Measurements from ENCODE around the gene DACT2.

DNA sequence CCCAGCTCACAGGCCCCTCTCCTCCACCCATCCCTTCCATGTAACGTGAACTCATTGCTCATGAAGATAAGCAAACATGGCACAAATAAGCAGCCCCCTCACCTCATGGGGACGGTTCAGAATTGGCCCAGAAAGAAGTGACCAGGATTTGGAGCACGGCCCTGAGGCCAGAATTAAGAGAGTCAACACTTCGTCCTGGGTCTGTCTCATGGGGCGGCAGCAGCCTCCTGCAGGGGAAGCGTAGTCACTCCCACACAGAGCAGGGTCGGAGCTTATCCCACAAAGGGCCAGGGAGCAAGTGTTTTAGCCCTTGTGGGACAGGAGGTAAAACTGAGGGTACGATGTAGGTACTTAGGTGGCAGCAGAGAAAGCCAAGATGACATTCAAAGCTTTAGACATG, 28.6 kb upstream of the DACT2 start:
- TF ChIP-seq, protein P1, sequence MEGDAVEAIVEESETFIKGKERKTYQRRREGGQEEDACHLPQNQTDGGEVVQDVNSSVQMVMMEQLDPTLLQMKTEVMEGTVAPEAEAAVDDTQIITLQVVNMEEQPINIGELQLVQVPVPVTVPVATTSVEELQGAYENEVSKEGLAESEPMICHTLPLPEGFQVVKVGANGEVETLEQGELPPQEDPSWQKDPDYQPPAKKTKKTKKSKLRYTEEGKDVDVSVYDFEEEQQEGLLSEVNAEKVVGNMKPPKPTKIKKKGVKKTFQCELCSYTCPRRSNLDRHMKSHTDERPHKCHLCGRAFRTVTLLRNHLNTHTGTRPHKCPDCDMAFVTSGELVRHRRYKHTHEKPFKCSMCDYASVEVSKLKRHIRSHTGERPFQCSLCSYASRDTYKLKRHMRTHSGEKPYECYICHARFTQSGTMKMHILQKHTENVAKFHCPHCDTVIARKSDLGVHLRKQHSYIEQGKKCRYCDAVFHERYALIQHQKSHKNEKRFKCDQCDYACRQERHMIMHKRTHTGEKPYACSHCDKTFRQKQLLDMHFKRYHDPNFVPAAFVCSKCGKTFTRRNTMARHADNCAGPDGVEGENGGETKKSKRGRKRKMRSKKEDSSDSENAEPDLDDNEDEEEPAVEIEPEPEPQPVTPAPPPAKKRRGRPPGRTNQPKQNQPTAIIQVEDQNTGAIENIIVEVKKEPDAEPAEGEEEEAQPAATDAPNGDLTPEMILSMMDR (IDR thresholded peaks at IDR 0.05; ENCODE audit: insufficient read depth, low read length, poor library complexity, severe bottlenecking): no peak
- no peak for TF ChIP-seq EZH2phosphoT487 (conservative IDR thresholded peaks at IDR 0.05; ENCODE audit: low read length)
